Measurements from ENCODE around the gene ARPIN. TPM values are rescaled to one million over a fixed set of nuclear protein-coding genes. Genes with fewer than 3 reads are reported as not detected.

Gene ARPIN
- total and polyA plus RNA-seq, 9 of the 15 experiments (the other 6 are each of a cell fraction or from before 2014, with no cell fraction given), result not detected

GRCh38 chr15:89900849-89901248 lies 11.9 kb downstream of the ARPIN start:
- no peak for FAIRE-seq
- in situ Hi-C loops (cut with MboI) (loop anchor here (5.0 kb wide), 1 partner anchor 71 kb away; no protein-coding TSS in a partner anchor), intact Hi-C loops (cut with micrococcal nuclease) (no loop called here)
- no peaks in the 10 kb centered on the region for H3K36me3 ChIP-seq (ENCODE audit: control insufficient read depth, insufficient read depth, low read length)
- H3K9ac ChIP-seq (ENCODE audit: insufficient read depth in 1 of 2, low read depth in 2 of 2, low read length in 2 of 2), result no peak overlapping the region; a peak in 1 of 4 replicates
- H3K4me2 ChIP-seq (ENCODE audit: insufficient read depth, low read length), result no peak overlapping the region
- H3K9me1 ChIP-seq (ENCODE audit: control insufficient read depth, insufficient read depth, low read length), result no peaks in the 10 kb centered on the region
- H4K20me1 ChIP-seq (replicated peaks; ENCODE audit: control insufficient read depth, insufficient read depth, low read length), result no peaks in the 10 kb centered on the region
- ChIA-PET POLR2A (interaction anchor here (1.0 kb wide), 1 partner anchor 17 kb away, joined by 3 read pairs; no protein-coding TSS in a partner anchor), CTCF (ENCODE audit: low intra/inter-chr PET ratio) (interaction anchor here (3.9 kb wide), 1 partner anchor 170 kb away, joined by 31 read pairs; no protein-coding TSS in a partner anchor)
- TF ChIP-seq ZNF398 (CRISPR knock-in tag; IDR thresholded peaks at IDR 0.05) (no peak), ZNF324 (CRISPR knock-in tag; IDR thresholded peaks at IDR 0.05) (no peak), ZNF143 (CRISPR knock-in tag; IDR thresholded peaks at IDR 0.05) (no peak), CC2D1A (IDR thresholded peaks at IDR 0.05) (no peak), KAT2B (IDR thresholded peaks at IDR 0.05; ENCODE audit: low read depth, low read length) (no peak), NCOR1 (IDR thresholded peaks at IDR 0.05) (no peak), ZNF639 (CRISPR knock-in tag; conservative IDR thresholded peaks at IDR 0.05 in 1 of 2, IDR thresholded peaks at IDR 0.05 in 1 of 2) (no peak)
- no peak overlapping the region; the same call in none of the 2 replicates for H2AFZ ChIP-seq (ENCODE audit: low read depth, low read length)
- peaks cover 0 to 8% of the 10 kb centered on the region in 2 experiments; a peak in 2 of 5 replicates for H3K4me1 ChIP-seq (replicated peaks in 1 of 2; ENCODE audit: control insufficient read depth in 2 of 2, insufficient read depth in 2 of 2, low read length in 2 of 2)
- ATAC-seq, result no peak
- H3K27me3 ChIP-seq (ENCODE audit: control insufficient read depth in 2 of 2, insufficient read depth in 2 of 2, low read length in 2 of 2), result peaks cover 0 to 7% of the 10 kb centered on the region in 2 experiments; a peak in 2 of 5 replicates
- WGBS (ENCODE audit: insufficient coverage, low coverage, missing lambda C conversion rate), result 16% methylated on average over 5 of the region's 6 CpGs
- H3K9me3 ChIP-seq (replicated peaks; ENCODE audit: control insufficient read depth, insufficient read depth, low read depth, low read length), result no peaks in the 10 kb centered on the region
- H3K27ac ChIP-seq (ENCODE audit: extremely low read depth, low read depth, low read length), result no peak overlapping the region
- no TSS peak for BruUV-seq (replicated peaks)
- no peaks in the 10 kb centered on the region for H3K79me2 ChIP-seq (ENCODE audit: control insufficient read depth, insufficient read depth, low read length)
- DNase-seq (ENCODE audit: extremely low read depth in 1 of 4, low spot score in 3 of 4), result no peak
- no peak overlapping the region for H3K4me3 ChIP-seq
